K562 (cell line): ENCODE data around the gene KRTAP3-3. TPM values are rescaled to one million over a fixed set of nuclear protein-coding genes. Genes with fewer than 3 reads are reported as not detected.

Source experiments
- C11orf30 ChIP-seq: fragments of 450-650 bp; IDR thresholded peaks from 2 replicates; pipeline ENCODE4 v1.6.1; 2016; ENCODE audit warnings: low read depth, mild to moderate bottlenecking
- CBFB ChIP-seq: sonication (generic); formaldehyde crosslinking; IDR thresholded peaks from 2 replicates; pipeline ENCODE4 v1.4.0; 2020; ENCODE audit warnings: mild to moderate bottlenecking, missing genetic modification reagents
- DDX20 ChIP-seq: fragments of 450-650 bp; IDR thresholded peaks from 2 replicates; pipeline ENCODE4 v1.6.1; 2016; ENCODE audit warnings: missing genetic modification characterization, low read depth, mild to moderate bottlenecking, missing compliant biosample characterization, moderate library complexity
- MYC ChIP-seq, 2 experiments: fragments of 250-450 bp in 1 of 2; sonication (Bioruptor Pico) in 1 of 2; IDR thresholded peaks; 2 replicates each; pipeline versions ENCODE4 v1.5.1 to v1.6.1; 2012 to 2021; ENCODE audit warnings: low read depth in 2 of 2, borderline replicate concordance in 1 of 2, improper control_type of control experiment in 1 of 2, low read length in 1 of 2, mild to moderate bottlenecking in 1 of 2, moderate library complexity in 1 of 2
- NCOA1 ChIP-seq: fragments of 450-650 bp; IDR thresholded peaks from 2 replicates; pipeline ENCODE4 v1.6.1; 2016; ENCODE audit warnings: low read depth
- RBBP5 ChIP-seq: fragments of 200-600 bp; sonication (generic); IDR thresholded peaks from 2 replicates; pipeline ENCODE4 v1.6.1; 2012; ENCODE audit warnings: borderline replicate concordance, mild to moderate bottlenecking, low read length, control low read depth, inconsistent platforms; ENCODE audit not compliant: insufficient read depth, poor library complexity, severe bottlenecking
- TRIM28 ChIP-seq: fragments of 450-650 bp; IDR thresholded peaks from 2 replicates; pipeline ENCODE4 v1.6.1; 2017
- ZBTB11 ChIP-seq, 3 experiments: fragments of 200-800 bp in 1 of 3; fragments of 250-450 bp in 1 of 3; fragments of 450-650 bp in 1 of 3; sonication (Bioruptor Pico) in 1 of 3; sonication (Bioruptor generic) in 1 of 3; formaldehyde crosslinking in 1 of 3; IDR thresholded peaks; 2 replicates each; pipeline versions ENCODE4 v1.6.1 to v1.8.0; 2016 to 2022; ENCODE audit warnings: mild to moderate bottlenecking in 2 of 3, missing genetic modification characterization in 2 of 3, missing compliant biosample characterization in 1 of 3, moderate library complexity in 1 of 3
- ZNF282 ChIP-seq: sonication (generic); formaldehyde crosslinking; IDR thresholded peaks from 2 replicates; pipeline ENCODE4 v1.8.1; 2023; ENCODE audit warnings: missing genetic modification reagents
- polyA plus RNA-seq, 8 experiments: library from polyadenylated mRNA; depleted of rRNA in 4 of 8; stranded (reverse) in 5 of 8; unstranded in 3 of 8; fragments of >200 nt; fragmentation: Nextera tagmentation in 2 of 8; fragmentation: Illumina TruSeq in 1 of 8; extraction: Ambion mirVana in 2 of 8; extraction: Trizol in 1 of 8; gene quantifications; 2 replicates each; pipeline versions ENCODE4 v1.2.1 to v1.2.3, GENCODE V29; 2011 to 2014; ENCODE audit warnings: inconsistent platforms in 1 of 8, missing spikeins in 1 of 8
- total RNA-seq, 7 experiments: library from RNA; depleted of rRNA in 6 of 7; stranded (reverse); fragments of >200 nt in 6 of 7; fragmentation: Illumina TruSeq in 2 of 7; extraction: Trizol in 2 of 7; gene quantifications; 2 replicates each; pipeline versions ENCODE4 v1.2.1 to v1.2.3, GENCODE V29; 2011 to 2021; ENCODE audit warnings: low replicate concordance in 1 of 7

The KRTAP3-3 gene
- total and polyA plus RNA-seq, 9 of the 15 experiments (the other 6 are each of a cell fraction or from before 2014, with no cell fraction given) = not detected

GRCh38 chr17:41024697-41025096 is 30.7 kb upstream of the KRTAP3-3 start (continued):
- no peak for TF ChIP-seq ZBTB11 (CRISPR knock-in tag; IDR thresholded peaks at IDR 0.05)
- no peak for TF ChIP-seq C11orf30
- TF ChIP-seq TRIM28 = no peak
- no peak for TF ChIP-seq MYC (IDR thresholded peaks at IDR 0.05; ENCODE audit: low read depth, low read length)
- no peak for TF ChIP-seq MYC (CRISPR knock-in tag; IDR thresholded peaks at IDR 0.05; ENCODE audit: borderline replicate concordance, low read depth)
- TF ChIP-seq NCOA1 = no peak
- TF ChIP-seq CBFB = no peak
- no peak for TF ChIP-seq DDX20 (tag)
- no peak for TF ChIP-seq ZNF282 (CRISPR knock-in tag)
- TF ChIP-seq RBBP5 = no peak
